Measurements from ENCODE around the gene SLC6A11.

GRCh38 chr3:10988001-10988665 is 172.1 kb downstream of the SLC6A11 start:
- TF ChIP-seq HDAC6 (IDR thresholded peaks at IDR 0.05; ENCODE audit: low read depth, low read length) (no peak), BCL11A (IDR thresholded peaks at IDR 0.05; ENCODE audit: low read depth in 2 of 2, low read length in 2 of 2) (no peak)

All from H1 (cell line).